HG03066 (cell line): ENCODE results near the gene CRYL1.
"Not testable (repeated sequence)": the region's sequence is repeated elsewhere in the genome, so short reads cannot be mapped to it uniquely, and the experiment has no call there.

Experiments
- ATAC-seq: cut with Tn5 transposase; IDR thresholded peaks from one replicate; pipeline ENCODE4 v1.9.1; 2021; ENCODE audit warnings: low read depth; ENCODE audit not compliant: unreplicated experiment

CRYL1 gene

GRCh38 chr13:20461860-20462532, 63.7 kb downstream of the CRYL1 start:
- no peak for ATAC-seq

- ATAC-seq, result no peak
These were observed 64.2 kb downstream of the CRYL1 start for GRCh38 chr13:20461481-20461859.

GRCh38 chr13:20460761-20461160, 64.9 kb downstream of the CRYL1 start:
- no peak for ATAC-seq

GRCh38 chr13:20457670-20458069, 68.0 kb downstream of the CRYL1 start:
- ATAC-seq, result no peak

- ATAC-seq, result no peak
These were observed 68.9 kb downstream of the CRYL1 start for GRCh38 chr13:20456737-20457136.

GRCh38 chr13:20451397-20451796, 74.3 kb downstream of the CRYL1 start:
- no peak for ATAC-seq

GRCh38 chr13:20448470-20448869, 77.2 kb downstream of the CRYL1 start:
- no peak for ATAC-seq

- no peak for ATAC-seq
These were observed 78.8 kb downstream of the CRYL1 start for GRCh38 chr13:20446900-20447299.

GRCh38 chr13:20446405-20446804, 79.3 kb downstream of the CRYL1 start:
- ATAC-seq, result no peak

- no peak for ATAC-seq
These were observed 82.8 kb downstream of the CRYL1 start for GRCh38 chr13:20442798-20443381.

GRCh38 chr13:20442375-20442774, 83.3 kb downstream of the CRYL1 start:
- no peak for ATAC-seq

- no peak for ATAC-seq
These were observed 83.8 kb downstream of the CRYL1 start for GRCh38 chr13:20441879-20442278.

GRCh38 chr13:20441056-20441455, 84.6 kb downstream of the CRYL1 start:
- no peak for ATAC-seq

GRCh38 chr13:20439261-20439660, 86.4 kb downstream of the CRYL1 start:
- no peak for ATAC-seq

- ATAC-seq, result no peak
These were observed 86.9 kb downstream of the CRYL1 start for GRCh38 chr13:20438801-20439200.

- no peak for ATAC-seq
These were observed 89.2 kb downstream of the CRYL1 start for GRCh38 chr13:20436505-20436904.

GRCh38 chr13:20435616-20436368, 89.9 kb downstream of the CRYL1 start:
- no peak for ATAC-seq

GRCh38 chr13:20434210-20434609, 91.4 kb downstream of the CRYL1 start:
- not testable (repeated sequence) for ATAC-seq

- ATAC-seq, result no peak
These were observed 93.8 kb downstream of the CRYL1 start for GRCh38 chr13:20431687-20432384.

- no peak for ATAC-seq
These were observed 94.6 kb downstream of the CRYL1 start for GRCh38 chr13:20431080-20431479.

- no peak for ATAC-seq
These were observed 95.4 kb downstream of the CRYL1 start for GRCh38 chr13:20430296-20430695.
